Right lobe of liver (tissue), 6 donors: Measurements from ENCODE around the gene MARVELD2. TPM values are rescaled to one million over a fixed set of nuclear protein-coding genes. Genes with fewer than 3 reads are reported as not detected.
"Not testable (repeated sequence)": the region's sequence is repeated elsewhere in the genome, so short reads cannot be mapped to it uniquely, and the experiment has no call there.

Experiments
- ATAC-seq, 4 donors: fragments of 200-7000 bp; cut with Tn5 transposase; one replicate each; pipeline ENCODE4 v1.9.1; 2020; ENCODE audit warnings: mild to moderate bottlenecking in 4 of 4, moderate library complexity in 4 of 4
- DNase-seq, 3 donors: peaks; one replicate each; pipeline ENCODE4 v3.0.0-alpha.2; 2020
- H3K27ac ChIP-seq, 3 donors: fragments of 200-600 bp; one replicate each; pipeline ENCODE4 v1.8.0; 2022
- H3K27me3 ChIP-seq, 2 donors: fragments of 200-600 bp; one replicate each; pipeline ENCODE4 v1.8.0; 2022
- H3K36me3 ChIP-seq, 4 donors: fragments of 200-600 bp; sonication (generic) in 1 of 4; one replicate each; pipeline versions ENCODE4 v1.5.1 to v1.8.0; 2017 to 2022; ENCODE audit warnings: control low read depth in 1 of 4
- H3K4me1 ChIP-seq, 4 donors: fragments of 200-600 bp; sonication (generic) in 1 of 4; one replicate each; pipeline versions ENCODE4 v1.5.1 to v1.8.0; 2017 to 2022; ENCODE audit warnings: control low read depth in 1 of 4
- H3K4me3 ChIP-seq, 3 donors: fragments of 200-600 bp; one replicate each; pipeline ENCODE4 v1.8.0; 2022
- H3K9me3 ChIP-seq, 4 donors: fragments of 200-600 bp; sonication (generic) in 1 of 4; one replicate each; pipeline versions ENCODE4 v1.5.1 to v1.8.0; 2017 to 2022; ENCODE audit warnings: control low read depth in 1 of 4
- POLR2A ChIP-seq: fragments of 450-650 bp; IDR thresholded peaks from one replicate; pipeline ENCODE4 v1.6.1; 2017; ENCODE audit warnings: antibody characterized with exemption, mild to moderate bottlenecking
- WGBS: methylation state at CpG from one replicate; pipeline ENCODE4 v1.1.6; 2018; ENCODE audit warnings: low coverage, low lambda C conversion rate; ENCODE audit not compliant: insufficient coverage; ENCODE audit errors: missing lambda C conversion rate; 5-methylcytosine and 5-hydroxymethylcytosine counted together
- intact Hi-C, 2 donors: fragments of 100-400 bp; cut with DNase I; formaldehyde crosslinking; loops; one replicate each; pipeline versions ENCODE4 v1.11.2 to v1.14.1; 2022
- total RNA-seq, 6 experiments: library from RNA; depleted of rRNA in 2 of 6; stranded (reverse); fragments of >200 nt in 2 of 6; fragmentation: NEBNext Ultra II Directional in 3 of 6; extraction: Animal tissue kit (Norgen Biotek cat#: 25700) in 3 of 6; gene quantifications; one replicate each; pipeline versions ENCODE4 v1.1.0 to v1.2.4, GENCODE V29; 2016 to 2023
- TF ChIP-seq, protein P1 (sequence below), 4 donors: fragments of 200-600 bp in 3 of 4; fragments of 450-650 bp in 1 of 4; IDR thresholded peaks; one replicate each; pipeline versions ENCODE4 v1.5.1 to v1.8.0; 2016 to 2022; ENCODE audit warnings: antibody characterized with exemption in 4 of 4, mild to moderate bottlenecking in 2 of 4
- donor health status: DM: no; HTN: yes; CAD: no.
- donor health status: DM: no; HTN: no; CAD: no.
- donor health status: DM: no; HTN: no; CAD: no.
- donor health status: DM: no; HTN: yes; CAD: no.
- donor health status: DM: no; HTN: yes; CAD: no.

MARVELD2 gene
- total RNA-seq, 6 experiments from 2014 or later: 21.6 to 37.1 (median 26.1) TPM

GRCh38 chr5:69369340-69370121 lies 45.4 kb upstream of the MARVELD2 start, which contains the start of the genes AK6, RAD17 and TAF9:
Gene AK6 (minus strand): TSS chr5:69369520. CDS start chr5:69369490, 30 bp downstream.
Gene RAD17 (plus strand): TSS chr5:69369818. CDS start chr5:69372209, 2,391 bp downstream.
Gene TAF9 (minus strand): TSS chr5:69369520. CDS start chr5:69365737, 3,783 bp downstream.
- 0% methylated on average over 25 of the region's 66 CpGs for WGBS
- peak; percentile 80 for TF ChIP-seq POLR2A
- TF ChIP-seq, protein P1, sequence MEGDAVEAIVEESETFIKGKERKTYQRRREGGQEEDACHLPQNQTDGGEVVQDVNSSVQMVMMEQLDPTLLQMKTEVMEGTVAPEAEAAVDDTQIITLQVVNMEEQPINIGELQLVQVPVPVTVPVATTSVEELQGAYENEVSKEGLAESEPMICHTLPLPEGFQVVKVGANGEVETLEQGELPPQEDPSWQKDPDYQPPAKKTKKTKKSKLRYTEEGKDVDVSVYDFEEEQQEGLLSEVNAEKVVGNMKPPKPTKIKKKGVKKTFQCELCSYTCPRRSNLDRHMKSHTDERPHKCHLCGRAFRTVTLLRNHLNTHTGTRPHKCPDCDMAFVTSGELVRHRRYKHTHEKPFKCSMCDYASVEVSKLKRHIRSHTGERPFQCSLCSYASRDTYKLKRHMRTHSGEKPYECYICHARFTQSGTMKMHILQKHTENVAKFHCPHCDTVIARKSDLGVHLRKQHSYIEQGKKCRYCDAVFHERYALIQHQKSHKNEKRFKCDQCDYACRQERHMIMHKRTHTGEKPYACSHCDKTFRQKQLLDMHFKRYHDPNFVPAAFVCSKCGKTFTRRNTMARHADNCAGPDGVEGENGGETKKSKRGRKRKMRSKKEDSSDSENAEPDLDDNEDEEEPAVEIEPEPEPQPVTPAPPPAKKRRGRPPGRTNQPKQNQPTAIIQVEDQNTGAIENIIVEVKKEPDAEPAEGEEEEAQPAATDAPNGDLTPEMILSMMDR (IDR thresholded peaks at IDR 0.05): no peak
- Histone ChIP-seq H3K36me3 (peaks cover 0 to 26% (median 8%) of the 10 kb centered on the region in 4 donors), H3K4me1 (peaks cover 0 to 11% (median 3%) of the 10 kb centered on the region in 4 donors), H3K27me3 (no peaks in the 10 kb centered on the region), H3K4me3 (peak within 1 kb of the TSS; percentile 78 to 90 (median 85)), H3K27ac (peak within 1 kb of the TSS; percentile 98 to 100 (median 99)), H3K9me3 (no peaks in the 10 kb centered on the region)
- intact Hi-C loops: no loop called here
- peak; percentile 97 to 99 (median 98) for ATAC-seq
- peak; percentile 95 to 97 (median 97) for DNase-seq

DNA sequence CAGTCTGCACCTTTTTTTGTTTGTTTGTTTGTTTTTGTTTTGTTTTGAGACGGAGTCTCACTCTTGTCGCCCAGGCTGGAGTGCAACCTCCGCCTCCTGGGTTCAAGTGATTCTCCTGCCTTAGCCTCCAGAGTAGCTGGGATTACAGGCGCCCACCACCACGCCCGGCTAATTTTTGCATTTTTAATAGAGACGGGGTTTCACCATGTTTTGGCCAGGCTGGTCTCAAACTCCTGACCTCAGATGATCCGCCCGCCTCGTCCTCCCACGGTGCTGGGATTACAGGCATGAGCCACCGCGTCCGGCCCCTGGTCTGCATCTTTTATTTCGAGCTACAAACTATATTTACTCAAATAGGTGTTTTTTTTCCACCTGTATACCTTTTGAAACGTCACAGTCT lies 44.6 kb upstream of the MARVELD2 start:
- H3K27ac ChIP-seq: peak overlapping the region in 2 of 3 donors; percentile 98 to 99
- H3K9me3 ChIP-seq, intact Hi-C loops, DNase-seq, ATAC-seq, H3K27me3 ChIP-seq: not testable (repeated sequence)
- H3K4me1 ChIP-seq: peaks cover 0 to 11% (median 3%) of the 10 kb centered on the region in 4 donors
- H3K36me3 ChIP-seq: peaks cover 4 to 26% (median 8%) of the 10 kb centered on the region in 4 donors
- peak overlapping the region; percentile 78 to 90 (median 85) for H3K4me3 ChIP-seq
- WGBS: under 1% methylated on average over 16 of the region's 16 CpGs

DNA sequence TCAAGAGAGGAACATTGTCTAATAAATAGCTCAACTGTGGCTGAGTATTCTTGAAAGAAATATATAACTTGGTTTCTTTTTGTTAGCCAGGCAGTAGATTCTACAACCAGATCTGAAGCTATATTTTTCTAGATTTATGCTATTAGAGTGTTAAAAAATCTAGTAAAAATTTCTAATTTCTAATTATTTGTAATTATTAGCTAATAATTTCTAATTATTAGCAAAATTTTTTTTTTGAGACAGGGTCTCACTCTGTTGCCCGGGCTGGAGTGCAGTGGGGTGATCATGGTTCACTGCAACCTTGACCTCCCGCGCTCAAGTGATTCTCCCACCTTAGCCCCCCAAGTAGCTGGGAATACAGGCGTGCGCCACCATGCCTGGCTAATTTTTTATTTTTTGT lies 42.5 kb upstream of the MARVELD2 start:
- Histone ChIP-seq H3K36me3 (peaks cover 0 to 17% (median 8%) of the 10 kb centered on the region in 4 donors), H3K4me1 (peaks cover 0 to 11% (median 3%) of the 10 kb centered on the region in 4 donors), H3K27me3 (no peaks in the 10 kb centered on the region), H3K27ac (no peak overlapping the region), H3K4me3 (no peak overlapping the region), H3K9me3 (no peaks in the 10 kb centered on the region)
- WGBS: 96% methylated on average over 5 of the region's 5 CpGs
- DNase-seq: no peak
- ATAC-seq: no peak
- no peak for TF ChIP-seq POLR2A
- TF ChIP-seq, protein P1 (IDR thresholded peaks at IDR 0.05): no peak
- intact Hi-C loops: no loop called here

GRCh38 chr5:69374911-69375446 lies 39.9 kb upstream of the MARVELD2 start:
- H3K4me1 ChIP-seq: peaks cover 0 to 7% (median 3%) of the 10 kb centered on the region in 4 donors
- no peak overlapping the region for H3K4me3 ChIP-seq
- DNase-seq: no peak
- TF ChIP-seq, protein P1 (IDR thresholded peaks at IDR 0.05): no peak
- no peak for TF ChIP-seq POLR2A
- no peaks in the 10 kb centered on the region for H3K9me3 ChIP-seq
- no peak for ATAC-seq
- peaks cover 0 to 17% (median 8%) of the 10 kb centered on the region in 4 donors for H3K36me3 ChIP-seq
- intact Hi-C loops: no loop called here
- 95% methylated on average over 4 of the region's 4 CpGs for WGBS
- H3K27me3 ChIP-seq: no peaks in the 10 kb centered on the region
- no peak overlapping the region for H3K27ac ChIP-seq

DNA sequence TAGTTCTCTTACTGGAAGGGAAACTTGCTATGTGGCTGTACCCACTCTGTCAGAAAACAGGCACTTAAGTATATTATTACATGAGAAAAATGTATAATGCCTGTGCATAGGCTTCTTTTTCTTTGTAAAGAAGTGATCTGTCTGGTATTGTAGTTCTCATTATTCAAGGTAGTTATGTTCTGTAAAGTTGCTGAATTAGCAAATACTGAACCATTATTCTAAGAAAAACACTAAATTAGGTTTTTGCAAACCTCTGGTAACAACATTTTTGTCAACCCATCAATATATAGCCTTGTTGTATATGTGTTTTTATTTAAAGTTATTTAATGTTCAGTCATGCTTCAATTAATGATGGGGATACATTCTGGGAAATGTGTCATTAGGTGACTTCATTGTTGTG lies 36.5 kb upstream of the MARVELD2 start:
- Histone ChIP-seq H3K4me1 (no peaks in the 10 kb centered on the region), H3K4me3 (no peak overlapping the region), H3K27me3 (no peaks in the 10 kb centered on the region), H3K27ac (no peak overlapping the region), H3K36me3 (peaks cover 0 to 44% (median 18%) of the 10 kb centered on the region in 4 donors), H3K9me3 (no peaks in the 10 kb centered on the region)
- ATAC-seq (no peak), DNase-seq (no peak)
- intact Hi-C loops: no loop called here
- TF ChIP-seq POLR2A: no peak
- TF ChIP-seq, protein P1 (IDR thresholded peaks at IDR 0.05): no peak
